GM21367 (cell line): Measurements from ENCODE around the gene SDK2.
"Not testable (repeated sequence)": the region's sequence is repeated elsewhere in the genome, so short reads cannot be mapped to it uniquely, and the experiment has no call there.

ENCODE experiments used
- ATAC-seq: cut with Tn5 transposase; IDR thresholded peaks from one replicate; pipeline ENCODE4 v1.9.1; 2021; ENCODE audit not compliant: unreplicated experiment

The SDK2 gene

GRCh38 chr17:73335591-73336407 lies 308.4 kb downstream of the SDK2 start:
- no peak for ATAC-seq

DNA sequence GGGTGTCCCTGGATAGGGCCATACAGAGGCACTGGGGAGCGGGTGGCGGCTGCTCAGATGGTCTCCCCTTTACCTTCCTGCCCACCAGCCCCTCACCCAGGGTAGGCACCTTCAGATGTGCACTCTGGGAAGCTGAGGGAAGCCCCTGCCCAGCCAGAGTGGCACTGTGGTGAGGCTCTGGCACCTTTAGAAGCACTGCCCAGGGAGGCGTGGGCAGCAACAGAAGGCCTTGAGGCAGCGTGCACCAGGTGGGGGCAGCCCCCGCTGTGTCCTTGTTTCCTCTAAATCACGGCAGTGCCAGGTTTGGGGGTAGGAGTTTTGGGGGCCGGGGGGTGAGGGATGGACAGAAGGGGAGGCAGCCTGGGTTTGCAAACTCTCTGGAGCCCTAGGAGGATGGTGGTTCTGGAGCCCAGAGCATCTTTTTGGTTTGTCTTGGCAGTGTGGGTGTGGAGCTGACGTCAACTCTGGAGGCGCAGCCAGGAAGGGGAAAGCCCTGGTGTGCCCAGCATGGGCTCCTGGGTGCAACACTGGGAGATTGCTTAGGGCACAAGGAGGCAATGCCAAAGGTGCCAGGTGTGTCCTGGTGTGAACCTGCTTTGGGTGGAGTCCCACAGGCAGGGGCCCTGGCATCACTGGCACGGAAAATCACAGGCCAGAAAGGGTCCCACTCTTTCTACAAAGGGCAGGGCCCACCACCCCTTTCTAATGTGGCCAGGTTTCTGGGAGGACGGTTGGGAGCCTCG lies 309.3 kb downstream of the SDK2 start:
- no peak for ATAC-seq

DNA sequence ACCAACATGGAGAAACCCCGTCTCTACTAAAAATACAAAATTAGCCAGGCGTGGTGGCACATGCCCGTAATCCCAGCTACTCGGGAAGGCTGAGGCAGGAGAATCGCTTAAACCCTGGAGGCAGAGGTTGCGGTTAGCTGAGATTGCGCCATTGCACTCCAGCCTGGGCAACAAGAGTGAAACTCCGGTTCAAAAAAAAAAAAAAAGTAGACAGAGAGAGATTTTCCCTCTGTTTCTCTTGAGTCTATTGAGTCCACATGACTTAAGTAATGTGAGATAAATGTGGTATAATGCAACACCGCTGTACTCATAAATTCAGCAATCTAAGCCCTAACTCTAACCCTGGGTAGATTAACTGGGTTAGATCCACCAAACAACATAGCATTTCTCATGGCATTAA lies 310.8 kb downstream of the SDK2 start:
- not testable (repeated sequence) for ATAC-seq

DNA sequence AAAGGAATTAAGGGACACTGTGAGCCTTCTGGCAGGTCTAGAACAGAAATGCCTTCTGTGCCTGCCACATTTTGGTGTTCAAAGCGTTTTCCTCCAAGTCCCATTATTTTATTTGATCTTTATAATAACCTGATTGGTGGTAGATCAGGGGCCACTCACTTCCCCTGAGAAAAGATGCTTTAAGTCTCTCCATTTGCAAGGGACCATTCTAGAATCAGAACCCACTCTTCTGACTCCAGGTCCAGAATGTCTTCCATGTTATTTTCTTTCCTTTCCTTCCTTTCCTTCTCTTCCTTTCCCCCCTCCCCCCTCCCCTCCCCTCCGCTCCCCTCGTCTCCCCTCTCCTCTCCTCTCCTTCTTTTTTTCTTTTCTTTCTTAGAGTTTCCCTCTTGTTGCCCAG lies 313.2 kb downstream of the SDK2 start:
- no peak for ATAC-seq

DNA sequence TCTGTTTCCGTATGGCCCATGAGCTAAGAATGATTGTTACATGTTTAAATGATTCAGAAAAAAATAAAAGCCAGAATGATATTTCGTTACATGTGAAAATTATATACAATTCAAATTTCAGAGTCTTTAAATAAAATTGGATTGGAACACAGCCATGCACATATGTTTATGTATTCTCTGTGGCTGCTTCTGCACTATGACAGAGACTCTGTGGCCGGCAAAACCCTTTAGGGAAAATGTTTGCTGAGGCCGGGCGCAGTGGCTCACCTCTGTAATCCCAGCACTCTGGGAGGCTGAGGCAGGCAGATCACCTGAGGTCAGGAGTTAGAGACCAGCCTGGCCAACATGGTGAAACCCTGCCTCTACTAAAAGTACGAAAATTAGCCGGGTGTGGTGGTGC lies 316.6 kb downstream of the SDK2 start:
- no peak for ATAC-seq

- ATAC-seq, result no peak
These were observed 318.8 kb downstream of the SDK2 start for GRCh38 chr17:73325527-73325842.

DNA sequence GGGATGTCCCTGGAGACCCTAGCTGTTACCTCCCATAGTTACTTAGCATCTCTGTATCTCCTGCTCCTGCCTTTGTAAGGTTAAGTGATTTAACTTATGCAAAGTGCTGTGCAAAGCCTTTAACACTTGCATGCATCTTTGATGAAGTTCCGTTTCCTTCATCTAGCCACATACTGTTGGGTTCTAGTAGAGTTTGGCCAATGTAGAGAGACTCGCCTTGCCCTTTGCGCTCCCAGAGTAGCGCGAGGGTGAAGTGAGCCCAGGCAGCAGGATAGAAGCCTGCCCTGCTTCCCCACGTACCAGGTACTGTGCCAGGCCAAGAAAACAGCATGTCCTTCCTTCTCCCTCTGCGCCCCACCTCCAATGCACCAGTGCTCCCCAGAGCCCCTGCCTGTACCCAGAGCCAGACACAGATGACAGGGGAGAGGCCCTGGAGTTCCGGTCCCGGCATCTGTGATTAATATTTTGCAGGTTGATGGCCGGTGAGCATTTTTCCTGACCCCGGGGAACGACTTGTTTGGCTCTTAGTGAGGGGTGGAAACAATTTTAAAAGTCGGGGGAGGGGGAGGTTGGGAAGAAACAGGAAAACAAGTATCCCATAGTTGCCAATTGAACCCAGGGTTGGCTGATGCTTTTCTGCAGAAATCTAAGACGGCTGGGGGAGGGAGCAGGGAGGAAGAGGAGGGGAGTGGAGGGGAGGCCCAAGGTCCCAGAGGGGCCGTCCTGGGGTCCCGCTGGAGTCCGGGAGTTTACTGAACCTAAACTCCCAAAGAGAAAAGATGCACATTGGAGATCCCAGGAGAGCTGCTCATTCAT lies 319.3 kb downstream of the SDK2 start:
- ATAC-seq, result no peak

- ATAC-seq, result no peak
These were observed 320.1 kb downstream of the SDK2 start for GRCh38 chr17:73324160-73324475.

- ATAC-seq, result no peak
These were observed 320.7 kb downstream of the SDK2 start for GRCh38 chr17:73323409-73324159.

- ATAC-seq, result no peak
These were observed 323.5 kb downstream of the SDK2 start for GRCh38 chr17:73320601-73321264.

DNA sequence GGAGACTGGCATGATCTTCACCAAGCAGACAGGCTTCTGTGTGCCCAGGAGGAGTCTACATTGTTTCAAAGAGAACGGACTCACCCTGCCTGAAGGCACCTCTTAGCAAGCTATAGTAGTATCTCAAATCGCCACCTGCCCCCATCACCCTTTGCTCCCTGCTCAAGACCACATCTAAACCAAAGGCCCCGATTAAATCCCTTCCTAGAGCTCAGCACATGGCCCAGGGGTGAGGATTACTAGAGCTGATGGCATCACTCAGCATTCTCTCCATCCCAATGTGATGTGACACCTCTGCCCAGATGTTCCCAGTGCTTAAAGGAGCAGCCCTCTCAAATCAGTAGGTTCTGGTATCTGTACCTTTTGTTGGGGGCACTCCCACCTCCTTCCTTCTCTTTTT lies 324.5 kb downstream of the SDK2 start:
- ATAC-seq, result no peak

GRCh38 chr17:73318836-73319235 lies 325.4 kb downstream of the SDK2 start:
- ATAC-seq, result no peak

GRCh38 chr17:73318427-73318813 lies 325.8 kb downstream of the SDK2 start:
- no peak for ATAC-seq

DNA sequence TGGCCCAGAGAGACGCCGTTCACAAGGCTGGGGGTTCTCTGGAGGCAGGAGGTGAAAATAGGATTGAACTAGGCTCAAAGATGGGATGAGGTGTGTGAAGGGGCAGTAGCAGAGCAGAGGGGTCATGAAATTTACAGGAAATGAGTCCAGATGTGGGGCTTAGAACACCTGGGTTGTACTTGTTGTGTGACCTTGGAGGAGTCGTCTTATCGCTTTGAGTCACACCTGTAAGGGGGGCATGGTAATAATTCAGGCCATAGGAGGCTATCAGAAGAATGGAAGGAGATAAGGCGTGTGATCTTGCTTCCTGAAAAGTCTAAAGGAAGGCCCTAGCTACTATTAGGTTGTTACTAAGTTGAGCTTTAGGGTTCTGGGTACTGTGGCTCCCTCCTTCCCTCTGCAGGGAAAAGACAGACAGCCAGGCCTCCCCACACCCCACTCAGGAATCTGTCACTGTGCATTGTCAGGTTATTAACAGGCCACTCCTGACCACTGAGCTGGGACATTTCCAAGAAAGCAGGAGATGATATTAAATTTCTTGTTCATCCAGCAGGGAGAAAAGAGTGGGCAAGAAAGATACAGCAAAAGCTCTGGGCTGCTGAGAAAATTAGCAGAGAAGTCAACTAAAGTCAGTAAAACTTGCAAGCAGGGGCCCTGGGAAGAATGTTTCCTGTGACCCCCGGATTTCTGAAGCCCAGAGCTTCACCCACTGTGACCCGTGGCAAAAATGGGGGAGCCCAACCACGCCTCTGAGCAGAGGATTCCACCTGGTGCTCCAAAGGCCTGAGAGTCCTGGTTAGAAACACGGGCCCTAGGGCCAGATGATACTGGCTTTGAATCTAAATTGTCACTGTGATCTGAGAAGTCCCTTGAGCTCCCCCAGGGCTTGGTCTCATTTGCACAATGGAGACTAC lies 326.5 kb downstream of the SDK2 start:
- ATAC-seq, result peak; percentile 4

GRCh38 chr17:73316919-73317505 lies 327.2 kb downstream of the SDK2 start:
- peak; percentile 59 for ATAC-seq

DNA sequence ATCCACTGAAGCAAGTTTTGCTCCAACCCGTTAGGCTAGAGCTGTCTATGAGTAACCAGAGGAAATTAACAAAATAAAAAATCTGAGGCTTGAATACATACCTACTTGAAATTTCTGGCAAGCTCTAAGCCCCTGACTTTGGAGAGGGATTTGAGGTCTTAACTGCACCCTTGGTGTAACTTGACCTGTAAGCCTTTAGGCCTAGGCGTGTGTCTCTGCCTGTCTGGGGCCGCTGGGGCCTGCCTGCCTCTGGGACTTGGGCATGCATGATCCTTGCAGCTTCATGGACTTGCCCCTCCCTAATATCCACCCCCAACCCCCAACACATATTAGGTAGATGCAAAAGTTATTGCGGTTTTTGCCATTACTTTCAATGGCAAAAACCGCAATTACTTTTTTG lies 328.8 kb downstream of the SDK2 start:
- no peak for ATAC-seq

- no peak for ATAC-seq
These were observed 330.6 kb downstream of the SDK2 start for GRCh38 chr17:73313526-73314127.

- not testable (repeated sequence) for ATAC-seq
These were observed 331.4 kb downstream of the SDK2 start for GRCh38 chr17:73312887-73313286.
